Measurements from ENCODE around the gene TIFAB. TPM values are rescaled to one million over a fixed set of nuclear protein-coding genes. Genes with fewer than 3 reads are reported as not detected.

The TIFAB gene
- total RNA-seq, 4 donors from 2014 or later: not detected

GRCh38 chr5:135435467-135436330 is 16.5 kb downstream of the TIFAB start:
- Histone ChIP-seq H3K27me3 (peaks cover 12% of the 10 kb centered on the region), H3K4me3 (no peak overlapping the region), H3K9me3 (no peaks in the 10 kb centered on the region), H3K27ac (no peak overlapping the region), H3K4me1 (peaks cover 0 to 14% (median 3%) of the 10 kb centered on the region in 3 donors), H3K36me3 (no peaks in the 10 kb centered on the region)
- no peak for ATAC-seq
- TF ChIP-seq POLR2A (IDR thresholded peaks at IDR 0.05): no peak
- no peak for TF ChIP-seq EP300 (IDR thresholded peaks at IDR 0.05)
- TF ChIP-seq CTCF (IDR thresholded peaks at IDR 0.05): no peak
- TF ChIP-seq POLR2AphosphoS5 (IDR thresholded peaks at IDR 0.05): no peak
- WGBS, 2 donors (ENCODE audit: low coverage in 1 of 2): 80 to 96% methylated on average over 1 to 4 of the region's 9 CpGs

- TF ChIP-seq POLR2AphosphoS5 (IDR thresholded peaks at IDR 0.05) (no peak), EP300 (IDR thresholded peaks at IDR 0.05) (no peak), CTCF (IDR thresholded peaks at IDR 0.05) (no peak), POLR2A (IDR thresholded peaks at IDR 0.05) (no peak)
- H3K4me3 ChIP-seq: no peak overlapping the region
- no peak for ATAC-seq
- no peak overlapping the region for H3K27ac ChIP-seq
- no peaks in the 10 kb centered on the region for H3K9me3 ChIP-seq
- peaks cover 12% of the 10 kb centered on the region for H3K27me3 ChIP-seq
- H3K4me1 ChIP-seq: peaks cover 0 to 14% (median 3%) of the 10 kb centered on the region in 3 donors
- 30 to 71% methylated on average over 2 to 16 of the region's 24 CpGs for WGBS, 2 donors (ENCODE audit: low coverage in 1 of 2)
- H3K36me3 ChIP-seq: no peaks in the 10 kb centered on the region
Observed at GRCh38 chr5:135434591-135435466, 17.3 kb downstream of the TIFAB start.

DNA sequence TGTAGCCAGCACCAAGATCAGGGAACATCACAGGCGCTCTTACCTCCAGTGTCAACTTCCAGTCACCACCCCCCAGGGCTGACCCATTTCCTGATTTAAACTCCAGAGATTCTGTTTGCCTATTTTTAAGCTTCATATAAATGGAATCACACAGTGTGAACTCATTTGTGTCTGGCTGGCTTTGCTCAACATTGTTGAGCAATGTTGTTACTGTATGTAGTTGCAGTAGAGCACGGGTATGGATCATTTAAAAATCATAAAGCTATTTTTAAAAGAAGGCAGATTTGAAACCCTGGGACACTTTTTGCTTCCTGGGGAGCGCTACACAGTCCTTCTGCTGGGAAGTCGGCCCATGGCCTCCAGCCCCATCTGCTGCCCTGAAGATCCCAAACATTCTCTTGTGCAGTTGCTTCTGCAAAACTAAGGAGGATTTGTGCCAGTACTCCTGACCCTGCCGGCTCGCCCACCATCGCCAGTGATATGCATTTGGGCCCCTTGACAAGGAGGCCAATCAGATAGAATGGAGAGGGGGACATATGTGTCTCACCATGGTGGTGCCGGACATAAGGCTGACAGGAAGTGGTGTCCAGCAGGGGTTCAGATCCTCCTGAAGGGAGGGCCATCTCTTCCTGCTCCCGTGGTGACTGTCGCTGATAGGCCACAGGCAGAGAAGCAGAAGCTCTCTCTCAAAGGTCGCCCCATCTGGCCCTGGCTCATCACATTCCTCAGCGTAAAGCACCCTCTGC is 18.3 kb downstream of the TIFAB start:
- H3K27ac ChIP-seq: no peak overlapping the region
- no peak for ATAC-seq

GRCh38 chr5:135432113-135432512 is 20.0 kb downstream of the TIFAB start:
- H3K36me3 ChIP-seq: no peaks in the 10 kb centered on the region
- no peaks in the 10 kb centered on the region for H3K4me1 ChIP-seq
- no peak overlapping the region for H3K27ac ChIP-seq
- no peak for TF ChIP-seq CTCF (IDR thresholded peaks at IDR 0.05)
- TF ChIP-seq POLR2A (IDR thresholded peaks at IDR 0.05): no peak
- no peak for TF ChIP-seq POLR2AphosphoS5 (IDR thresholded peaks at IDR 0.05)
- TF ChIP-seq EP300 (IDR thresholded peaks at IDR 0.05): no peak
- no peak for ATAC-seq
- 85 to 88% methylated on average over 1 to 3 of the region's 4 CpGs for WGBS, 2 donors (ENCODE audit: low coverage in 1 of 2)
- H3K4me3 ChIP-seq: no peak overlapping the region
- peaks cover 0 to 11% (median 0%) of the 10 kb centered on the region in 3 donors for H3K9me3 ChIP-seq
- peaks cover 12% of the 10 kb centered on the region for H3K27me3 ChIP-seq

More for the DNA sequence above, 18.3 kb downstream of the TIFAB start:
- no peak overlapping the region for H3K4me3 ChIP-seq
- H3K27me3 ChIP-seq: peaks cover 12% of the 10 kb centered on the region
- peaks cover 0 to 6% (median 0%) of the 10 kb centered on the region in 3 donors for H3K9me3 ChIP-seq
- TF ChIP-seq POLR2A (IDR thresholded peaks at IDR 0.05): no peak
- TF ChIP-seq EP300 (IDR thresholded peaks at IDR 0.05): no peak
- TF ChIP-seq POLR2AphosphoS5 (IDR thresholded peaks at IDR 0.05): no peak
- TF ChIP-seq CTCF (IDR thresholded peaks at IDR 0.05): no peak
- H3K4me1 ChIP-seq: peaks cover 0 to 14% (median 3%) of the 10 kb centered on the region in 3 donors
- H3K36me3 ChIP-seq: no peaks in the 10 kb centered on the region
- WGBS, 2 donors (ENCODE audit: low coverage in 1 of 2): 58 to 100% methylated on average over 1 to 5 of the region's 12 CpGs
